NB4 (cell line): ENCODE data around the gene CTTNBP2.

ENCODE experiments used
- CTCF ChIP-seq: IDR thresholded peaks from one replicate; pipeline ENCODE4 v1.5.1; 2012; ENCODE audit warnings: low read depth, low read length
- POLR2A ChIP-seq: IDR thresholded peaks from 2 replicates; pipeline ENCODE4 v1.6.1; 2011; ENCODE audit warnings: mild to moderate bottlenecking; ENCODE audit not compliant: insufficient read length; ENCODE audit errors: extremely low read depth

- TF ChIP-seq CTCF (no peak), POLR2A (no peak)
Observed at GRCh38 chr7:117790731-117791130, 82.5 kb downstream of the CTTNBP2 start.
